GM18520 (cell line): ENCODE results near the gene SEMA3D.
"Not testable (repeated sequence)": the region's sequence is repeated elsewhere in the genome, so short reads cannot be mapped to it uniquely, and the experiment has no call there.

Experiments
- ATAC-seq: cut with Tn5 transposase; IDR thresholded peaks from one replicate; pipeline ENCODE4 v1.9.1; 2021; ENCODE audit not compliant: unreplicated experiment

Gene SEMA3D

GRCh38 chr7:85000735-85001350 is 186.0 kb downstream of the SEMA3D start:
- no peak for ATAC-seq

- ATAC-seq: no peak
These were observed 187.4 kb downstream of the SEMA3D start for GRCh38 chr7:84999450-84999849.

GRCh38 chr7:84998665-84999064 is 188.2 kb downstream of the SEMA3D start:
- no peak for ATAC-seq

GRCh38 chr7:84997626-84998025 is 189.2 kb downstream of the SEMA3D start:
- no peak for ATAC-seq

- ATAC-seq: not testable (repeated sequence)
These were observed 193.9 kb downstream of the SEMA3D start for GRCh38 chr7:84992954-84993353.

- no peak for ATAC-seq
These were observed 201.6 kb downstream of the SEMA3D start for GRCh38 chr7:84985073-84985784.

- no peak for ATAC-seq
These were observed 204.7 kb downstream of the SEMA3D start for GRCh38 chr7:84982199-84982598.

GRCh38 chr7:84981055-84981976 is 205.5 kb downstream of the SEMA3D start:
- no peak for ATAC-seq

GRCh38 chr7:84975586-84976185 is 211.2 kb downstream of the SEMA3D start:
- no peak for ATAC-seq

- ATAC-seq: no peak
These were observed 215.5 kb downstream of the SEMA3D start for GRCh38 chr7:84971360-84971759.

GRCh38 chr7:84970670-84971069 is 216.2 kb downstream of the SEMA3D start:
- ATAC-seq: no peak

- no peak for ATAC-seq
These were observed 233.6 kb downstream of the SEMA3D start for GRCh38 chr7:84953234-84953633.

GRCh38 chr7:84950836-84951235 is 236.0 kb downstream of the SEMA3D start:
- ATAC-seq: no peak

GRCh38 chr7:84949501-84949900 is 237.4 kb downstream of the SEMA3D start:
- no peak for ATAC-seq

- ATAC-seq: no peak
These were observed 237.8 kb downstream of the SEMA3D start for GRCh38 chr7:84949067-84949466.

GRCh38 chr7:84948634-84949033 is 238.2 kb downstream of the SEMA3D start:
- ATAC-seq: no peak

- ATAC-seq: no peak
These were observed 240.3 kb downstream of the SEMA3D start for GRCh38 chr7:84946549-84946948.
